ENCODE measurements around the gene RAB1A. TPM values are rescaled to one million over a fixed set of nuclear protein-coding genes. Genes with fewer than 3 reads are reported as not detected.
"Not testable (repeated sequence)": the region's sequence is repeated elsewhere in the genome, so short reads cannot be mapped to it uniquely, and the experiment has no call there.

Gene RAB1A
- total and polyA plus RNA-seq, 5 donors from 2014 or later, result 50.4 to 79.3 (median 60.1) TPM

DNA sequence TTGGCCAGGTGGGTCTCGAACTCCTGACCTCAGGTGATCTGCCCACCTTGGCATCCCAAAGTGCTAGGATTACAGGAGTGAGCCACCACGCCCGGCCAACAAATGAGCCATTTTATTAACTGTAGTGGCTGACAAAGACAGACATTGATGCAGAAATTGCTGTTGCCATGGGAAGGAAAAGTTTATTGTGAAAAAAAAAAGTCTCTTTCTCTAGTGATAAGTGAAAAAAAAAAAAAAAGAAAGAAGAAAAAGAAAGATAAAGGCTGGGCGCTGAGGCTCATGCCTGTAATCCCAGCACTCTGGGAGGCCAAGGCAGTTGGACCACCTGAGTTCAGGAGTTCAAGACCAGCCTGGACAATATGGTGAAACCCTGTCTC, 39.8 kb upstream of the RAB1A start:
- Mint-ChIP-seq H3K4me1 (peaks cover 0 to 4% (median 0%) of the 10 kb centered on the region in 4 donors), H3K4me3 (no peak overlapping the region), H3K27me3 (peaks cover 10% of the 10 kb centered on the region), H3K36me3 (no peaks in the 10 kb centered on the region), H3K9me3 (no peaks in the 10 kb centered on the region), H3K27ac (no peak overlapping the region)
- Histone ChIP-seq H3K4me3 (ENCODE audit: low read depth, low read length) (no peak overlapping the region), H3K27me3 (ENCODE audit: control insufficient read depth, insufficient read depth, low read length) (no peaks in the 10 kb centered on the region), H3K36me3 (ENCODE audit: control insufficient read depth, insufficient read depth, low read length) (no peaks in the 10 kb centered on the region), H3K27ac (ENCODE audit: insufficient read depth, low read length, poor library complexity, severe bottlenecking) (no peak overlapping the region), H3K9me3 (ENCODE audit: control insufficient read depth in 2 of 2, low read length in 2 of 2) (no peaks in the 10 kb centered on the region), H3K4me1 (ENCODE audit: control insufficient read depth, insufficient read depth, low read length, poor library complexity, severe bottlenecking) (no peaks in the 10 kb centered on the region)
- ATAC-seq (ENCODE audit: low read depth in 2 of 2), result no peak
- DNase-seq, result no peak

DNA sequence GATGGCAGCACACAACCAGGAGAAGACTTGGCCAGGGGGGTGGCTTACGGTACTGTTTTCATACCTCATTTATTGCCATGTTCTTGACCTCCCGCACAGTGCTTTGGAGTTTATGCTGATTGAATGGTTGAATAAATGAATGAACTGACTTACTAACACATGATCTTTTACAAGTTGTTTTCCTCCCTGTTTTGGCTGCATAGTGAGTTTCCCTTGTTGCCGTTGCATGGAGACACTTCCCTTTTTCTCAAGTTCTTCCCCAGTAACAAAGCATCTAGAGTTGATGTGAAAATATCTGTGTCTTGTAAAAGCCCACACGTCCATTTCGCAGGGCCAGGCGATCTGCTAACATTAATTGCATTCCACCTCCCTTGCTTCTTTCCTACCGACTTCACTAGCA, 35.7 kb upstream of the RAB1A start:
- Histone ChIP-seq H3K9me3 (ENCODE audit: control insufficient read depth in 2 of 2, low read length in 2 of 2) (no peaks in the 10 kb centered on the region), H3K4me3 (ENCODE audit: low read depth, low read length) (no peak overlapping the region), H3K27me3 (ENCODE audit: control insufficient read depth, insufficient read depth, low read length) (no peaks in the 10 kb centered on the region), H3K36me3 (ENCODE audit: control insufficient read depth, insufficient read depth, low read length) (no peaks in the 10 kb centered on the region), H3K27ac (ENCODE audit: insufficient read depth, low read length, poor library complexity, severe bottlenecking) (no peak overlapping the region), H3K4me1 (ENCODE audit: control insufficient read depth, insufficient read depth, low read length, poor library complexity, severe bottlenecking) (peaks cover 7% of the 10 kb centered on the region)
- H3K27me3 Mint-ChIP-seq, result peaks cover 5% of the 10 kb centered on the region
- ATAC-seq (ENCODE audit: low read depth in 2 of 2) (no peak), DNase-seq (no peak)
- H3K36me3 Mint-ChIP-seq, result no peaks in the 10 kb centered on the region
- no peaks in the 10 kb centered on the region for H3K9me3 Mint-ChIP-seq
- peaks cover 0 to 19% (median 7%) of the 10 kb centered on the region in 4 donors for H3K4me1 Mint-ChIP-seq
- H3K27ac Mint-ChIP-seq, result peak overlapping the region in 1 of 3 donors; percentile 91
- H3K4me3 Mint-ChIP-seq, result no peak overlapping the region

DNA sequence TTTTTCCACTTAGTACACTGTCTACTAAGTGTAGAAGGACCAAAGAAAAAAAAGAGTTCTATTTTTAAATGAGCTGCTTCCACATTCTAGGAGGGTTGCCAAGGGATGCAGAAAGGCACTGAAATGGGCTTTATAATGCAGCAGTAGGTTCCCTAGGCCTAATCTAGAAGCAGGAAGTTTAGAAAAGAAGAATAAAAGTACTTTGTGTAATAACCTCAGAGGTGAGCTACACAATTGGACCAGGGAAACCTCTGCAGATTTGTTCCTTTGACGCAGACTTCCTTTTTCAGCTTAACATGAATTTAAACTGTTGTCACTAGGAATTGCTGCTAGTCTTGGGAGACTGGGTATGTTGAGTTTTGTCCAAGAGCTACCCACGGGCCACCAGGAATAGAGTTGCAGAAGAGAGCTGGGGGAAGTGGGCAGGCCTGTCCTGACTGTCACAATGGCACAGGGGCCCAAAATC, 34.6 kb upstream of the RAB1A start:
- Histone ChIP-seq H3K36me3 (ENCODE audit: control insufficient read depth, insufficient read depth, low read length) (no peaks in the 10 kb centered on the region), H3K27me3 (ENCODE audit: control insufficient read depth, insufficient read depth, low read length) (no peaks in the 10 kb centered on the region), H3K4me3 (ENCODE audit: low read depth, low read length) (no peak overlapping the region), H3K27ac (ENCODE audit: insufficient read depth, low read length, poor library complexity, severe bottlenecking) (no peak overlapping the region), H3K9me3 (ENCODE audit: control insufficient read depth in 2 of 2, low read length in 2 of 2) (no peaks in the 10 kb centered on the region), H3K4me1 (ENCODE audit: control insufficient read depth, insufficient read depth, low read length, poor library complexity, severe bottlenecking) (peaks cover 7% of the 10 kb centered on the region)
- no peak for DNase-seq
- ATAC-seq (ENCODE audit: low read depth in 2 of 2), result no peak
- H3K4me1 Mint-ChIP-seq, result peaks cover 6 to 25% (median 10%) of the 10 kb centered on the region in 4 donors
- H3K36me3 Mint-ChIP-seq, result no peaks in the 10 kb centered on the region
- H3K27me3 Mint-ChIP-seq, result peaks cover 5% of the 10 kb centered on the region
- H3K27ac Mint-ChIP-seq, result no peak overlapping the region
- no peaks in the 10 kb centered on the region for H3K9me3 Mint-ChIP-seq
- H3K4me3 Mint-ChIP-seq, result no peak overlapping the region

DNA sequence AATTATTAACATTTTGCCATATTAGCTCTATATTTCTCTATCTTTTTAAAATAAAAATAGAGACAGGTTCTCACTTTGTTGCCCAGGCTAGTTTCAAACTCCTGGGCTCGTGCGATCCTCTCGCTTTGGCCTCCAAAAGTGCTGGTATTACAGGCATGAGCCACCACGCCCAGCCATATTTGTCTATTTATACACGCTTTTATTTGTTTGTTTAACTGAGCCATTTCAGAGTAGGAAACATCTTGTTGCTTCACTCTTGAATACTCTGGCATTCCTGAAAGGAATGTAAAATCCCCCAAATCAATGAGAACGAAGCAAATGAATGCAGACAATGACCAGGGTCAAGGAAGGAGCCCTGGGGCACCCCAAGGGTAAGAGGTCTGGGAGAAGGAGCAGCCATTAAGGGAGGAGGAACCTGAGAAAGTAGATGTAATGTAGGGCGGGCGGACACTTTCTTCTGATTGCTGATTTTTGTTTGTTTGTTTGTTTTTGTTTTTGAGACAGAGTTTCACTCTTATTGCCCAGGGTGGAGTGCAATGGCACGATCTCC, 31.7 kb upstream of the RAB1A start:
- ATAC-seq (ENCODE audit: low read depth in 2 of 2), result no peak
- Mint-ChIP-seq H3K9me3 (no peaks in the 10 kb centered on the region), H3K36me3 (no peaks in the 10 kb centered on the region), H3K4me3 (no peak overlapping the region), H3K27ac (no peak overlapping the region), H3K27me3 (peaks cover 8% of the 10 kb centered on the region), H3K4me1 (peaks cover 6 to 24% (median 10%) of the 10 kb centered on the region in 4 donors)
- Histone ChIP-seq H3K9me3 (ENCODE audit: control insufficient read depth in 2 of 2, low read length in 2 of 2) (no peaks in the 10 kb centered on the region), H3K36me3 (ENCODE audit: control insufficient read depth, insufficient read depth, low read length) (no peaks in the 10 kb centered on the region), H3K27me3 (ENCODE audit: control insufficient read depth, insufficient read depth, low read length) (no peaks in the 10 kb centered on the region), H3K4me1 (ENCODE audit: control insufficient read depth, insufficient read depth, low read length, poor library complexity, severe bottlenecking) (peaks cover 7% of the 10 kb centered on the region), H3K4me3 (ENCODE audit: low read depth, low read length) (no peak overlapping the region), H3K27ac (ENCODE audit: insufficient read depth, low read length, poor library complexity, severe bottlenecking) (no peak overlapping the region)
- DNase-seq, result no peak

DNA sequence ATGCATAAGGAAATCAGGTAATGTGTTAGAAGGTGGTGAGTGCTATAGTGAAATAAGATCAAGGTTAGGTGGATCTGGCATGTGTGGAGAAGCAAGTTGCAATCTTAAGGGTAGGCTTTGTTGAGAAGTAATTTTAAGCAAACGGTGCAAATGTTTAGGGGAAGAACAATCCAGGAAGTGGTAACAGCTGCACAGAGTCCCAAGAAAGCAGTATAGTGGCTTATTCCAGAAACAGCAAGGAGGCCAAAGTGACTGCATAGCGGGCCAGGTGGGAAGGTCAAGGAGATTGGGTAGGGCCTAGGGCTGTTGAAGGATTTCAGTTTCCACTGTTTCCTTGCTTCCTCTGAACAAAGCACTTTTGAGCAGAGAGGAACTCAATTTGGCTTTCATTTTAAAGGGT, 30.0 kb upstream of the RAB1A start:
- no peak overlapping the region for H3K4me3 Mint-ChIP-seq
- DNase-seq, result peak in 1 of 3 donors; percentile 43
- H3K27me3 Mint-ChIP-seq, result peaks cover 4% of the 10 kb centered on the region
- no peaks in the 10 kb centered on the region for H3K9me3 ChIP-seq (ENCODE audit: control insufficient read depth in 2 of 2, low read length in 2 of 2)
- no peaks in the 10 kb centered on the region for H3K9me3 Mint-ChIP-seq
- H3K27me3 ChIP-seq (ENCODE audit: control insufficient read depth, insufficient read depth, low read length), result no peaks in the 10 kb centered on the region
- no peak for ATAC-seq (ENCODE audit: low read depth in 2 of 2)
- no peak overlapping the region for H3K4me3 ChIP-seq (ENCODE audit: low read depth, low read length)
- H3K27ac Mint-ChIP-seq, result peak overlapping the region in 1 of 3 donors; percentile 74
- H3K36me3 Mint-ChIP-seq, result no peaks in the 10 kb centered on the region
- H3K4me1 ChIP-seq (ENCODE audit: control insufficient read depth, insufficient read depth, low read length, poor library complexity, severe bottlenecking), result peaks cover 7% of the 10 kb centered on the region
- H3K36me3 ChIP-seq (ENCODE audit: control insufficient read depth, insufficient read depth, low read length), result no peaks in the 10 kb centered on the region
- H3K4me1 Mint-ChIP-seq, result peaks cover 6 to 22% (median 10%) of the 10 kb centered on the region in 4 donors
- H3K27ac ChIP-seq (ENCODE audit: insufficient read depth, low read length, poor library complexity, severe bottlenecking), result no peak overlapping the region

DNA sequence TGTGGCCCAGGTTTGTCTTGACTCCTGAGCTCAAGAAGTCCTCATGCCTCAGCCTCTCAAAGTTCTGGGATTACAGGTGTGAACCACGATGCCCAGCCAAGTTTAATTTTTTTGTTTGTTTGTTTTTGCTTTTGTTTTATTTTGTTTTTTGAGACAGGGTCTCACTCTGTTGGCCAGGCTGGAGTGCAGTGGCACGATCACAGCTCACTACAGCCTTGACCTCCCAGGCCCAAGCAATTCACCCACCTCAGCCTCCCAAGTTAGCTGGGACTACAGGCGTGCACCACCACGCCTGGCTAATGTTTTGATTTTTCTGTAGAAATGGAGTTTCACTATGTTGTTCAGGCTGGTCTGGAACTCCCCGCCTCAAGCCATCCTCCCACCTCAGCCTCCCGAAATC, 29.4 kb upstream of the RAB1A start:
- no peak overlapping the region for H3K4me3 ChIP-seq (ENCODE audit: low read depth, low read length)
- no peaks in the 10 kb centered on the region for H3K27me3 ChIP-seq (ENCODE audit: control insufficient read depth, insufficient read depth, low read length)
- Mint-ChIP-seq H3K36me3 (no peaks in the 10 kb centered on the region), H3K27me3 (peaks cover 4% of the 10 kb centered on the region), H3K4me1 (peaks cover 6 to 22% (median 10%) of the 10 kb centered on the region in 4 donors), H3K27ac (peak overlapping the region in 1 of 3 donors; percentile 74), H3K4me3 (no peak overlapping the region), H3K9me3 (no peaks in the 10 kb centered on the region)
- no peak for DNase-seq
- H3K27ac ChIP-seq (ENCODE audit: insufficient read depth, low read length, poor library complexity, severe bottlenecking), result no peak overlapping the region
- H3K4me1 ChIP-seq (ENCODE audit: control insufficient read depth, insufficient read depth, low read length, poor library complexity, severe bottlenecking), result peaks cover 7% of the 10 kb centered on the region
- ATAC-seq (ENCODE audit: low read depth in 2 of 2), result no peak
- H3K36me3 ChIP-seq (ENCODE audit: control insufficient read depth, insufficient read depth, low read length), result no peaks in the 10 kb centered on the region
- no peaks in the 10 kb centered on the region for H3K9me3 ChIP-seq (ENCODE audit: control insufficient read depth in 2 of 2, low read length in 2 of 2)

DNA sequence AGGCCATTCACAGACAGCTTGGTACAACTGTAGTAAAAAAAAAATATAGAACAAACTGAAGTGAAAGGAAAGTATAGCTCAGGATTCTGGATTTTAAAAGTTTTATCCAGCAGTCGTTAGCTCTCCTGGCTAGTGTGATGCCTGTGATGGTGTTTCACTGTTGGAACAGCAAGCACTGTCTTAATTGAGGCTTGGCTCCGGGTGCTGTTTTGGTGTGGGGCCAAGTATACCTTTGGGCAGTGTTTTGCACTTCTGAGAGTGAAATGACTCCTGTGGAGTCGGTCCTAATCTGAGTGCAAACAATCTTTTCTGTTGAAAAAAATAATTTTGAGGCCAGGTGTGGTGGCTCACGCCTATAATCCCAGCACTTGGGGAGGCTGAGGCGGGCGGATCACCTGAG, 28.7 kb upstream of the RAB1A start:
- DNase-seq (no peak), ATAC-seq (ENCODE audit: low read depth in 2 of 2) (no peak)
- Histone ChIP-seq H3K27ac (ENCODE audit: insufficient read depth, low read length, poor library complexity, severe bottlenecking) (no peak overlapping the region), H3K36me3 (ENCODE audit: control insufficient read depth, insufficient read depth, low read length) (no peaks in the 10 kb centered on the region), H3K4me3 (ENCODE audit: low read depth, low read length) (no peak overlapping the region), H3K9me3 (ENCODE audit: control insufficient read depth in 2 of 2, low read length in 2 of 2) (no peaks in the 10 kb centered on the region), H3K27me3 (ENCODE audit: control insufficient read depth, insufficient read depth, low read length) (no peaks in the 10 kb centered on the region), H3K4me1 (ENCODE audit: control insufficient read depth, insufficient read depth, low read length, poor library complexity, severe bottlenecking) (peaks cover 7% of the 10 kb centered on the region)
- Mint-ChIP-seq H3K4me3 (no peak overlapping the region), H3K4me1 (peaks cover 6 to 18% (median 9%) of the 10 kb centered on the region in 4 donors), H3K27ac (no peak overlapping the region), H3K36me3 (no peaks in the 10 kb centered on the region), H3K27me3 (peaks cover 4% of the 10 kb centered on the region), H3K9me3 (no peaks in the 10 kb centered on the region)

DNA sequence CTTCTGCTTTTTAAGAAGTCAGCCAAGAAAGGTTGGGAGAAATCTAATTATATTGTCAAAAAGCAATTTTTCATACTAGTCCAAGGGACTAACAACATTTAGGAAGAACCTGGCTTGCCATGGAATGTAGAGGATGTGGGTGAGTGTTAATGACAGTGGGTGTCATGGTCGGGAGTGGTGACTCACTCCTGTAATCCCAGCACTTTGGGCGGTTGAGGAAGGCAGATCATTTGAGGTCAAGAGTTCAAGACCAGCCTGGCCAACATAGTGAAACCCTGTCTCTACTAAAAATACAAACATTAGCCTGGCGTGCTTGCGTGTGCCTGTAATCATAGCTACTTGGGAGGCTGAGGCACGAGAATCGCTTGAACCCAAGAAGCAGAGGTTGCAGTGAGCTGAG, 27.9 kb upstream of the RAB1A start:
- peaks cover 1 to 14% (median 6%) of the 10 kb centered on the region in 4 donors for H3K4me1 Mint-ChIP-seq
- not testable (repeated sequence) for H3K36me3 ChIP-seq (ENCODE audit: control insufficient read depth, insufficient read depth, low read length); H3K36me3 Mint-ChIP-seq; H3K27me3 ChIP-seq (ENCODE audit: control insufficient read depth, insufficient read depth, low read length); DNase-seq; H3K4me3 ChIP-seq (ENCODE audit: low read depth, low read length); H3K27ac Mint-ChIP-seq; H3K27me3 Mint-ChIP-seq; H3K4me1 ChIP-seq (ENCODE audit: control insufficient read depth, insufficient read depth, low read length, poor library complexity, severe bottlenecking); H3K9me3 ChIP-seq (ENCODE audit: control insufficient read depth in 2 of 2, low read length in 2 of 2); ATAC-seq (ENCODE audit: low read depth in 2 of 2); H3K27ac ChIP-seq (ENCODE audit: insufficient read depth, low read length, poor library complexity, severe bottlenecking); H3K9me3 Mint-ChIP-seq; H3K4me3 Mint-ChIP-seq

All from CD4-positive, CD25-positive, alpha-beta regulatory T cell (primary cell).